Measurements from ENCODE around the gene MALRD1. TPM values are rescaled to one million over a fixed set of nuclear protein-coding genes. Genes with fewer than 3 reads are reported as not detected.

Gene MALRD1
- total RNA-seq, 1 experiment from 2014 or later: 8.2 TPM

GRCh38 chr10:19570120-19570519 is 521.5 kb downstream of the MALRD1 start:
- intact Hi-C loops (cut with micrococcal nuclease; ENCODE audit: unreplicated experiment): no loop called here
- H3K4me3 ChIP-seq (ENCODE audit: low read depth, low read length): no peak overlapping the region
- Mint-ChIP-seq H3K9me3 (ENCODE audit: unreplicated experiment) (no peaks in the 10 kb centered on the region), H3K4me1 (ENCODE audit: low read depth, unreplicated experiment) (no peaks in the 10 kb centered on the region), H3K27me3 (ENCODE audit: insufficient read depth, unreplicated experiment) (peaks cover 5% of the 10 kb centered on the region), H3K36me3 (ENCODE audit: insufficient read depth, unreplicated experiment) (no peaks in the 10 kb centered on the region), H3K27ac (ENCODE audit: unreplicated experiment) (no peak overlapping the region), H3K4me3 (ENCODE audit: unreplicated experiment) (no peak overlapping the region)
- no peaks in the 10 kb centered on the region for H3K9me3 ChIP-seq
- no peak for TF ChIP-seq CTCF (IDR thresholded peaks at IDR 0.05; ENCODE audit: insufficient read depth in 1 of 2, low read depth in 1 of 2, low read length in 1 of 2, severe bottlenecking in 1 of 2, unreplicated experiment in 1 of 2)
- BruUV-seq (replicated peaks): no TSS peak
- no peak for DNase-seq
- H3K27me3 ChIP-seq (replicated peaks; ENCODE audit: control insufficient read depth, insufficient read depth, low read length): no peaks in the 10 kb centered on the region
- CTCF ChIA-PET: no interaction called here
- POLR2A ChIA-PET: no interaction called here
- no peaks in the 10 kb centered on the region for H3K36me3 ChIP-seq (ENCODE audit: control insufficient read depth, insufficient read depth, low read length)
- no peaks in the 10 kb centered on the region for H3K4me1 ChIP-seq

- POLR2A ChIA-PET: no interaction called here
- no peaks in the 10 kb centered on the region for H3K4me1 ChIP-seq
These were observed 522.4 kb downstream of the MALRD1 start for GRCh38 chr10:19570991-19571390.

GRCh38 chr10:19572056-19572455 is 523.5 kb downstream of the MALRD1 start:
- Mint-ChIP-seq H3K36me3 (ENCODE audit: insufficient read depth, unreplicated experiment) (no peaks in the 10 kb centered on the region), H3K4me3 (ENCODE audit: unreplicated experiment) (no peak overlapping the region), H3K27me3 (ENCODE audit: insufficient read depth, unreplicated experiment) (peaks cover 5% of the 10 kb centered on the region), H3K27ac (ENCODE audit: unreplicated experiment) (no peak overlapping the region), H3K4me1 (ENCODE audit: low read depth, unreplicated experiment) (no peaks in the 10 kb centered on the region), H3K9me3 (ENCODE audit: unreplicated experiment) (no peaks in the 10 kb centered on the region)
- H3K27me3 ChIP-seq (replicated peaks; ENCODE audit: control insufficient read depth, insufficient read depth, low read length): no peaks in the 10 kb centered on the region
- intact Hi-C loops (cut with micrococcal nuclease; ENCODE audit: unreplicated experiment): no loop called here
- DNase-seq: no peak
- no peaks in the 10 kb centered on the region for H3K4me1 ChIP-seq
- no TSS peak for BruUV-seq (replicated peaks)
- no peak overlapping the region for H3K4me3 ChIP-seq (ENCODE audit: low read depth, low read length)
- no peaks in the 10 kb centered on the region for H3K9me3 ChIP-seq
- TF ChIP-seq CTCF (IDR thresholded peaks at IDR 0.05; ENCODE audit: insufficient read depth in 1 of 2, low read depth in 1 of 2, low read length in 1 of 2, severe bottlenecking in 1 of 2, unreplicated experiment in 1 of 2): no peak
- no peaks in the 10 kb centered on the region for H3K36me3 ChIP-seq (ENCODE audit: control insufficient read depth, insufficient read depth, low read length)
- CTCF ChIA-PET: no interaction called here
- POLR2A ChIA-PET: no interaction called here

More at GRCh38 chr10:19570991-19571390, 522.4 kb downstream of the MALRD1 start:
- no peaks in the 10 kb centered on the region for H3K27me3 ChIP-seq (replicated peaks; ENCODE audit: control insufficient read depth, insufficient read depth, low read length)
- H3K36me3 Mint-ChIP-seq (ENCODE audit: insufficient read depth, unreplicated experiment): no peaks in the 10 kb centered on the region
- H3K4me3 ChIP-seq (ENCODE audit: low read depth, low read length): no peak overlapping the region
- no peak overlapping the region for H3K4me3 Mint-ChIP-seq (ENCODE audit: unreplicated experiment)
- CTCF ChIA-PET: no interaction called here
- DNase-seq: no peak
- H3K36me3 ChIP-seq (ENCODE audit: control insufficient read depth, insufficient read depth, low read length): no peaks in the 10 kb centered on the region
- H3K27me3 Mint-ChIP-seq (ENCODE audit: insufficient read depth, unreplicated experiment): peaks cover 5% of the 10 kb centered on the region
- intact Hi-C loops (cut with micrococcal nuclease; ENCODE audit: unreplicated experiment): no loop called here
- H3K4me1 Mint-ChIP-seq (ENCODE audit: low read depth, unreplicated experiment): no peaks in the 10 kb centered on the region
- no peak overlapping the region for H3K27ac Mint-ChIP-seq (ENCODE audit: unreplicated experiment)
- H3K9me3 ChIP-seq: no peaks in the 10 kb centered on the region
- no peak for TF ChIP-seq CTCF (IDR thresholded peaks at IDR 0.05; ENCODE audit: insufficient read depth in 1 of 2, low read depth in 1 of 2, low read length in 1 of 2, severe bottlenecking in 1 of 2, unreplicated experiment in 1 of 2)
- H3K9me3 Mint-ChIP-seq (ENCODE audit: unreplicated experiment): no peaks in the 10 kb centered on the region
- BruUV-seq (replicated peaks): no TSS peak
